SK-N-SH treated with all-trans-retinoic acid at 6 μM for 48 hours (cell line): ENCODE results near the gene UBXN1.

Source experiments
- ARNTL ChIP-seq: fragments of 450-650 bp; formaldehyde crosslinking; IDR thresholded peaks from 2 replicates; pipeline ENCODE4 v1.5.0; 2020; ENCODE audit warnings: low read depth, mild to moderate bottlenecking, moderate library complexity, borderline replicate concordance
- CSDC2 ChIP-seq: fragments of 250-450 bp; sonication (Bioruptor Pico); IDR thresholded peaks from 2 replicates; pipeline ENCODE4 v1.5.0; 2020; ENCODE audit warnings: mild to moderate bottlenecking, moderate library complexity
- ISL1 ChIP-seq: fragments of 250-450 bp; sonication (Bioruptor Pico); IDR thresholded peaks from 2 replicates; pipeline ENCODE4 v2.1.2; 2022; ENCODE audit warnings: mild to moderate bottlenecking, moderate library complexity
- RARB ChIP-seq: fragments of 250-450 bp; sonication (Bioruptor Pico); IDR thresholded peaks from 2 replicates; pipeline ENCODE4 v1.8.0; 2021; ENCODE audit warnings: mild to moderate bottlenecking, moderate library complexity
- ZFP3 ChIP-seq: fragments of 250-450 bp; sonication (Bioruptor Pico); IDR thresholded peaks from 2 replicates; pipeline ENCODE4 v1.5.0; 2020; ENCODE audit warnings: mild to moderate bottlenecking, moderate library complexity
- ZNF565 ChIP-seq: fragments of 450-650 bp; formaldehyde crosslinking; conservative IDR thresholded peaks from 2 replicates; pipeline ENCODE4 v1.5.0; 2020; ENCODE audit warnings: low read depth, mild to moderate bottlenecking, moderate library complexity
- ZNF70 ChIP-seq: fragments of 450-650 bp; formaldehyde crosslinking; IDR thresholded peaks from 2 replicates; pipeline ENCODE4 v1.5.0; 2020; ENCODE audit warnings: mild to moderate bottlenecking, moderate library complexity
- TF ChIP-seq, protein P1 (sequence below): fragments of 250-450 bp; sonication (Bioruptor Pico); IDR thresholded peaks from 2 replicates; pipeline ENCODE4 v1.5.1; 2021; ENCODE audit warnings: mild to moderate bottlenecking, moderate library complexity

DNA sequence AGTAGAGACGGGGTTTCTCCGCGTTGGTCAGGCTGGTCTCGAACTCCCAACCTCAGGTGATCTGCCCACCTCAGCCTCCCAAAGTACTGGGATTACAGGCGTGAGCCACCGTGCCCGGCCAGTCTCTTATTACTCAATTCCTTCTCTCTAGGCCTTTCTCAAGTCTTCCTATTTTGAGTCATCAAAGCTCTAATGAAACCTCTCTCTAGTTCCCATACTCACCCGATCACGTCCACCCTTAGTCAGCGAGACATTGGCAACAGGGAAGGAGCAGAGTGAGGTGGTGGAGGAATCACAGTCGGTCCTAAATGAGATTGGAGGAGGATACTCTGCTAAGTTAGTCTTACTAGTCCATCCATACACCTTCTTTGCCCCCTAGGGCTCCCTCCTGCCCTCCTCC, 23.4 kb upstream of the UBXN1 start:
- TF ChIP-seq ZFP3 (CRISPR knock-in tag) (no peak), ZNF70 (CRISPR knock-in tag) (no peak), RARB (no peak), ARNTL (CRISPR knock-in tag) (no peak), ZNF565 (CRISPR knock-in tag) (no peak), CSDC2 (no peak), ISL1 (CRISPR knock-in tag) (no peak)
- TF ChIP-seq, protein P1, sequence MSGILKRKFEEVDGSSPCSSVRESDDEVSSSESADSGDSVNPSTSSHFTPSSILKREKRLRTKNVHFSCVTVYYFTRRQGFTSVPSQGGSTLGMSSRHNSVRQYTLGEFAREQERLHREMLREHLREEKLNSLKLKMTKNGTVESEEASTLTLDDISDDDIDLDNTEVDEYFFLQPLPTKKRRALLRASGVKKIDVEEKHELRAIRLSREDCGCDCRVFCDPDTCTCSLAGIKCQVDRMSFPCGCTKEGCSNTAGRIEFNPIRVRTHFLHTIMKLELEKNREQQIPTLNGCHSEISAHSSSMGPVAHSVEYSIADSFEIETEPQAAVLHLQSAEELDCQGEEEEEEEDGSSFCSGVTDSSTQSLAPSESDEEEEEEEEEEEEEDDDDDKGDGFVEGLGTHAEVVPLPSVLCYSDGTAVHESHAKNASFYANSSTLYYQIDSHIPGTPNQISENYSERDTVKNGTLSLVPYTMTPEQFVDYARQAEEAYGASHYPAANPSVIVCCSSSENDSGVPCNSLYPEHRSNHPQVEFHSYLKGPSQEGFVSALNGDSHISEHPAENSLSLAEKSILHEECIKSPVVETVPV (CRISPR knock-in tag), result no peak
